Dermis microvascular lymphatic vessel endothelial cell (primary cell): ENCODE data around the gene B3GALNT2. TPM values are rescaled to one million over a fixed set of nuclear protein-coding genes. Genes with fewer than 3 reads are reported as not detected.
"Not testable (repeated sequence)": the region's sequence is repeated elsewhere in the genome, so short reads cannot be mapped to it uniquely, and the experiment has no call there.

Experiments
- DNase-seq, 2 donors: peaks; one replicate each; pipeline versions ENCODE4 v3.0.0 to v3.0.0-alpha.2; 2010; ENCODE audit warnings: low read depth in 2 of 2
- total RNA-seq: library from RNA; depleted of rRNA; stranded (reverse); fragments of >200 nt; gene quantifications from 2 replicates; pipeline ENCODE4 v1.2.1, GENCODE V29; 2014

B3GALNT2 gene
- total RNA-seq, result 35.8 and 43.9 TPM in 2 replicates

GRCh38 chr1:235504122-235504493 is at the start of gene B3GALNT2:
Gene B3GALNT2, minus strand, starts transcription at chr1:235504452. Its CDS starts 200 bp downstream, at chr1:235504252.
- no peak for DNase-seq

- DNase-seq, result no peak
These were observed 48.9 kb upstream of the B3GALNT2 start for GRCh38 chr1:235553112-235553551.

GRCh38 chr1:235552146-235552716 is 48.0 kb upstream of the B3GALNT2 start:
- no peak for DNase-seq

DNA sequence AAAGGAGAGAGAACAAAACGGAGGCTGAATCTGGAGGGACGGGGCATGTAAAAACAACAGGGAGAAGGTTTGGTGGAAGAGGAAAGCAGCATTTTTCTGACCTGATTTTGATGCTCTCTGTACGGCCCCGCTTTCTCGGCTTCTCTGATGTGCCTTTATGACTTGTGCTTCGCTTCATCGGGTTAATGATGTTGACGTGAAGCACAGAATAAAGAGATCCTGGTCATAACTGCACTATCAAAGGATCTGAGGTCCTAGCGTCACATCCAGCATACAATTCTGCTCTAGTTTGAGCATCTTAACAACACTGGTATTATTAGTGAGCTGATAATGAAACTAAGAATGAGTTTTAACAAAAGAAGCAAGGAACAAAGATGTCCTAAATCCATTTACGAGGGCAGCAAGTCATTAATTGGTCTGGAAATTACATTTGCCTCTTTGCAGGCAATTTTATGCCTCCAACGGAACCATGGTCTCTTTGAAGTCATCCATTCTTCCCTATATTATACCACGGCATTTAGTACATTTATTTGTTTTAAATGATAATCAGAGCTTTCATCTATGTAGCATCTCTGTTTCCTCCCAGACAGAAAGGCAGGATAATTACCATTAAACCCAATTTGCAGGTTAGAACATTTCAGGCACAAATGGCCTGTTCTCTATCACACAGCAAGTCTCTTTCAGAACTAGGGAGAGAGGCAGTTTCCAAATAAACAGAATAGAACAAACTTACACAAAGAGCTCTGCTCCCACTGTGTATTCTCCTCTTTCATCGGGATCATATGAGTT is 45.3 kb upstream of the B3GALNT2 start:
- no peak for DNase-seq

DNA sequence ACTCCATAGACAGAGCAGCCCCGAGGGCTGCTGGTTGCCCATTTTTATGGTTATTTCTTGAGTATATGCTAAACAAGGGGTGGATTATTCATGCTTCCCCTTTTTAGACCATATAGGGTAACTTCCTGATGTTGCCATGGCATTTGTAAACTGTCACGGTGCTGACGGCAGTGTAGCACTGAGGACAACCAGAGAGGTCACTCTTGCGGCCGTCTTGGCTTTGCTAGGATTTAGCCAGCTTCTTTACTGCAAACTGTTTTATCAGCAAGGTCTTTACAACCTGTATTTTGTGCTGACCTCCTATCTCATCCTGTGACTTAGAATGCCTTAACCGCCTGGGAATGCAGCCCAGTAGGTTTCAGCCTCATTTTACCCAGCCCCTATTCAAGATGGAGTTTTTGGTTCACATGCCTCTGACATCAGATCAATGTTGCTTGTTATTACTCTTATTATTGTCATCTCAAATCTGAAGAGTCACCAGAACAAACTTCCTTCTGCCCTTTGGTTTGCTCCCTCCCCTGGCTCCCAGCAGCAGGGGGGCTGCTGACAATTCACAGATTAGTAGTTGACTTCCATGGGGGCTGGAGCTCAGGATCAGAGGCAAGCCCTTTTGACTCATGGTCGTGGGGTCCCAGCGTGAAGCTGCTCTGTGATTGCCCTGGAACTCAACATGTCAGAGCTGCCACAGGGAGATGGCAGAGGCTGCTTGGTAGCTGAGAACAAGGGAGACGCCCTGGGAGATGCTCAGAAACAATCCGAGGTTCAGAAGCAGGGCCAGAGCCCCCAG is 42.3 kb upstream of the B3GALNT2 start:
- not testable (repeated sequence) for DNase-seq

DNA sequence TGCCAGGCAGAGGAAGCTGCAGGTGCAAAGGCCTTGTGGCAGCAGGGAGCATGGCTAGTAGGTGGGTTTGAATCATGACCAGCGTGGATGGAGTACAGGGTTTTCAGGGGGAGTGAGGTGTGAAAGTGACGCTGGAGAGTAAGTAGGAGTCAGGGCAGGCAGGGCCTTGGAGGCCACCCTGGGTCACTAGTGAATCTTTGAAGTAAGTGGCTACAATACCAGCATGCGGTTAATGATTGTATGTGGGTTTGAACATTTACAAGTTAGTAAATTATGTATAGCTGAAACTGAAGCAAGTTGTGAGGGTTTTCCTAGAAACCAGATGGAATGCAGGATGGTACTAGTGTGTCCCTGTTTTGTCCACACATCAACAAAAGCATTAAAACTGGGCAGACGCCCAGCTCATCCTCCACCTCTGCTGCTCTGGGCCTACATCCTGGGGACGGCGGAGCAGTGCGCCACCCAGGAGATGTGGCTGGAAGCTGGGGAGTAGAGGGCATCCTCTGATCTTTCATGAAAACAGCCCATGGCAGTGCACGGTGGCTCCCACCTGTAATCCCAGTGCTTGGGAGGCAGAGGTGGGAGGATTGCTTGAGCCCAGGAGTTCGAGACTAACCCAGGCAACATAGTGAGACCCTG is 41.2 kb upstream of the B3GALNT2 start:
- no peak for DNase-seq

DNA sequence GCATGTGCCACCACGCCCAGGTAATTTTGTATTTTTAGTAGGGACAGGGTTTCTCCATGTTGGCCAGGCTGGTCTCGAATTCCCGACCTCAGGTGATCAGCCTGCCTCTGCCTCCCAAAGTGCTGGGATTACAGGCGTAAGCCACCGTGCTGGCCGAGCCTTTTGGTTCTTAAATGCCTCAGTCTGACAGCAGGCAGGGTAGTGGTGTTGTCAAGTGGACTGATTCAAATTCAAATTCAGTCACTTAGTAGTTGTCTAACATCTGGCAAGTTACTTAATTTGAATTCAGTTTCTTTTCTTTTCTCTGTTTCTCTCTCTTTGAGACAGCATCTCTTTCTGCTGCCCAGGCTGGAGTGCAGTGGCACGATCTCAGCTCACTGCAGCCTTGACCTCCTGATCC is 38.6 kb upstream of the B3GALNT2 start:
- not testable (repeated sequence) for DNase-seq

DNA sequence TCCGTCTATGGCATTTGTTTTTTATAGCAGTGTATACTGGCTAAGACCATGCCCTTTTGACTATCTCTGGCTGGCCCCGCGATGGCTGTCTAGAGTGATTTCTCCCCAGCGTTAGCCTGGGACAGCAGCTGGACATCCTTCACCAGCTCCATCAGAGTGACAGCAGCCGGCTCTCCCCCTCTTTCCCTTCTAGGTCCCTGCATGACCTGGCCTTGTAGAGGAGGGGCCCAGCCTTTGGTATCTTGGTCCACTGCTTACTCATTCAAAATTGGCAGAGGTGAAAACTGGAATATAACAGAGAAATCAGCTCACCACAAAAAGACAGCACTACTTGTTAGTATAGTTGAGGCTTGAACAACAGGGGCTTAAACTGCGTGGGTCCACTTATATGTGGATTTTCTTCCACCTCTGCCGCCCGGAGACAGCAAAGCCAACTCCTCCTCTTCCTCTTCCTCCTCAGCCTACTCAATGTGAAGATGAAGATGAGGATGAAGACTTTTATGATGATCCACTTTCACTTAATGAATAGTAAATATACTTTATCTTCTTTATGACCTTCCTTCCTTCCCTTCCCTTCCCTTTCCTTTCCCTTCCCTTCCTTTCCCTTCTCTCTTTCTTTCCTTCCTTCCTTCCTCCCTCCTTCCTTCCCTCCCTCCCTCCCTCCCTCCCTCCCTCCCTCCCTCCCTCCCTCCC is 29.4 kb upstream of the B3GALNT2 start:
- no peak for DNase-seq

GRCh38 chr1:235532360-235532759 is 28.1 kb upstream of the B3GALNT2 start:
- no peak for DNase-seq

DNA sequence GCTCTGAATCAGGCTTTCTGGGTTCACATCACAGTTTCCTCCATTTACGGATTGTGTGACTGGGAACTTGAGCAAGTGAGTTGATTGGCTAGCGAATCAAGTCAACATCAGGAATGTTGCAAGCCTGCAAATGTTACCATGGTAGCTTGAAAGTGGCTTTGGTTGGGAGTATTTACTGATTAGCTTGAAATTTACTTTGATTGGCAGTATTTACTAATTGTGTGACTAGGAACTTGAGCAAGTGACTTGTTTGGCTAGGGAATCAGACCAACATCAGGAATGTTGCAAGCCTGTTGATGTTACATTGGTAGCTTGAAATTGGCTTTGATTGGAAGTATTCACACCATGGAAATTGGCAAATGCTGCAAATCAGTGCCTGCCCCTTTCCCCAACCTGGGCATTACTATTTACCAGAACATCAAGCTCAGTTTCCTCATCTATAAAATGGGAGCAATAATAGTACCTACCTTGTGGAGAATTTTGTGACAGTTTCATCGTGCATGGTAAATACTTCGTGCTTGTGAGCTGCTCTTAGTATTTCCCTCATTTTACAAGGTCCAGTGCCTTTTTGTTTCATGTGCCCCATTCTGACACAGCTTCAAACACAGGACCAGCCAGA is 23.1 kb upstream of the B3GALNT2 start:
- no peak for DNase-seq

DNA sequence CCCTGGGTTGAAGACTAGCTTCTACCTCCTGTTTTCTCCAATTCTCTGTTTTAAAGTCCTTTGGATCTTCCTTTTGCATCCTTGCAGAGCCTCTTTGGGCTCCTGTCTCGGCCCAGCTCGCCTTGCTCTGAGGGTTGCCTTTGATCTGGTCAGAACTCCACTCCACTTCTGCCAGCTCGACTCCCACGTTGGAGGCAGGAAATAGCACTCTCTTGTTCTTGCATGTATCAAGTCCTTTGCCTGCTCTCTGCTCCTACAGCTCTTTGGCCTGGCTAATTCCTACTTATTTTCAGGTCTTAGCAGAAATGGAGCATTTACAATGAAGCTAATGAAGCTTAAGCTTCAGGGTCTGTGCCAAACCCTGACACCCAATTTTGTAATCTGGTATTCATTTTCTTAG is 21.1 kb upstream of the B3GALNT2 start:
- DNase-seq, result no peak

DNA sequence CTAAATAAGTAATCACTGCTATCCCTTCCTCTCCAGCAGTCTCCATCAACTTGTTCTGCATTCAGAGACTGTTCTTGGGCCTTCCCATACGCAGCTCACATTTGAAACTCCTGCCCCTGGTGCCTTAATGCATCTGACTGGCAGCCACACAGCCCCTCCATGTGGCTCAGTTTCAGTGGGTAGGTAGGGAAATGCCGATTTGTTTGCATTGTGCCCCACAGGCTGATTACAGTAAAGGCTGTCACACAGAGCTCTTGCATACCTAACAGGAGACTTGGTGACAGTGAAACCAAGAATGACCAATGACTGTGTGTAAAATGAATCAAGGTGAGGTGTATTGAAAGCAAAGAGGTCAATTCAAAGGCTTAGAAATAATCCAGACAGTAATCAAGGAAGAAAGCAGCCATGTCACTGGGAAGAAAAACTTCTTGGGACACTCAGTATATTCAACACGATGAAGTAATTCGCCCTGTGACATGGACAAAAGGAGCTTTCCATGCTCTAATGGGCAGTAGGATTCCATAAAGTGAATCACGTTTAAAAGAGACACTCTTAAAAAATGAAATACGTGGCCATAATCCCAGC is 12.7 kb upstream of the B3GALNT2 start:
- no peak for DNase-seq

DNA sequence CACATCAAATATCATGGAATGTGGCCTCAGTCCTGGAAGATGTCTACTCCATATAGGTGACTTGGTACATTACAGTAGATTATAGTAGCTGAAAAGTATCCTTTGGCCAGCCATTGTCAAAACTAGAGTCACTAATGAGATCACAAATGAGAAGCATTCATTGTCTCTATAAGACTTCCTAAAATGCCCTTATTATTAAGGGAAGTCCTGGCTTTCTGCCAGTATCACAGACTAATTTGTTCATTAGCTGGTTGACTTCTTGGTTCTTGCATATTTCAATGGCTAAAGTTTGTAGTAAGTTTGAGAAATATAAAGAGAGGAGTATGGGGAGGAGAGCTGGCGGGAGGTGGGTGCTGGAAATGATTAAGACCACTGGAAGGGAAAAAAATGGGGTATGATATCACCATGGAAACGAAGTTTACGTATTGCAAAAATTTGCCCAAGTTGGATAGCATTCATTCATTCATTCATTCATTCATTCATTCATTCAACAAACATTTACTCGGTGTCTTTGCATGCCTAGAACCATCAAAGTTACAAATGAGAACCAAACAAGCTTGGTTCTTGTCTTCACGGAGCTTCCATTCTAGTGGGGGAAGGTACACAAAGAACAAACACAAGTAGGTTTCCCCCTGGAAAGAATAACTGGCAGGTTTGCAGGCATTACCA is 11.7 kb upstream of the B3GALNT2 start:
- DNase-seq, result no peak

DNA sequence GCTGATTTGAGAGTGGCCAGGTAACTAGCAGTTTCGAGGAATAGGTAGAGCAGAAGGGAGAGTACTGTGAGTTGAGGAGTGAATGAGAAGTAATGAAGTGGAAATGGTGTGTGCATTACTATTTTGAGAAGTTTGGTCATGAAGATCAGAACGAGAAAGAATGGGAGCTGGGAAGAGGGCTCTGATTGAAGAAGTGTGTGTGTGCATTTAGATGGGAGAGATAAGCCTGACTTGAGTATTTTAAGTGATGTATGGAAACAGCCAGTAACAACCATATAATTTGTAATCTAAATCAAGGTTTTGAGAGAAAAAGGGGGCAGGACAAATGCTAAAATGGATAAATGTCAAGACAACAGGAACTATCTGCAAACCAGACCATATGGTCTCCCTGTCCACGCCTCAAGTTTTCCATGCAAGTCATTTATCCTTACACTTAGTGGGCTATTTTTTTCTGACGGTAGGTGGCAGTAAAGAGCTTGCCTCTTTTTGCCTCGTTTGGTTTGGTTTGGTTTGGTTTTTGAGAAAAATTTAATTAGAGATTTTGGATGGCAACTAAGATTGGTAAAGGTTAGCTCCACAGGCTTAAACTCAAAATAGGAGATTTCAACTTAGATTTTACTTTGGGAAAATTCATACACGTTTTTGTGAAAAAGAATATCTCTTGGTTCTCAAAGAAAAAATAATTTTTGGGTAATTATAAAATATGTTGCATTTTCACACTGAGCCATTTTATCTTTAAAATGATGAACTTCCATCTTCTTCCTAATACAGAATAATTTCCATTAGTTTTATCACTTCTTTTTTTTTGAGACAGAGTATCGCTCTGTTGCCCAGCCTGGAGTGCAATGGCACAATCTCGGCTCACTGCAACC is 9.5 kb upstream of the B3GALNT2 start:
- DNase-seq, result peak; percentile 61 to 73

DNA sequence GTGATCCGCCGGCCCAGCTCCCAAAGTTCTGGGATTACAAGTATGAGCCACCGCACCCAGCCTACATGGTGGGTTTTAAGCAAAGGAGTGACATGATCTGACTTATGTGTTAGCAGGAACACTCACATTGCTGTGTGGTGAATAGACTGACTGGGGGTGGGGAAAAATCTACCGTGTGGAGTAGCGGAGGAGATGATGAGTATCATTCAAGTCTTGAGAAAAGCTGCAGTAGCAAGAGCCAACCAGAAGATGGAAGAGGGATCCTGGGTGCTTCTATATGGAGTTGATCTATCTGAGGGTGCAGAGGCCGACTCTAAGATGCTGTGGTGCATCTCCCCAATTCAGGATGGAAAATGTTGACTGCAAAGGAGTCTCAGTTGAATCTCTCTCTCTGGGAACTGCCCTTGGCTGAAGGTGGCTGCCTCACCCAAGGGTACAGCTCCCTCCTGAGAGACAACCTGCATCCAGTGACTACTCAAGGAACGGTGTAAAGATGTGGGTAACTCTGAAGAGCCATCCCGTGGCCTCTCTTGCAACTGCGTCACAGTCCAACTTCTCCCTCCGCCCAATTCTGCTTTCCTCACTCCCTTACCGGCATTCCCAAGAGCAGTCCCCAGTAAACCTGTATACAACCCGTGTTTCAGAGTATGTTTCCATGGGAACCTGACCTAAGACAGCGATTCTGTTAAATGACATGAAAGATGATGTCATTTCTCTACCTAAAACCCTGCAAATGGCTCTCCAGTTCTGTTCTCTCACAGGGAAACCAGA is 7.4 kb upstream of the B3GALNT2 start:
- DNase-seq, result peak in 1 of 2 donors; percentile 12

- DNase-seq, result no peak
These were observed 6.6 kb upstream of the B3GALNT2 start for GRCh38 chr1:235510823-235511222.

- DNase-seq, result no peak
These were observed 3.4 kb upstream of the B3GALNT2 start for GRCh38 chr1:235507623-235508022.
